Gastrocnemius medialis (tissue), 4 donors: Measurements from ENCODE around the gene LCLAT1. TPM values are rescaled to one million over a fixed set of nuclear protein-coding genes. Genes with fewer than 3 reads are reported as not detected.
A peak's percentile ranks its signal among the peaks of the same experiment; 100 is the strongest.
"Not testable (repeated sequence)": the region's sequence is repeated elsewhere in the genome, so short reads cannot be mapped to it uniquely, and the experiment has no call there.

Experiments
- ATAC-seq, 2 donors: fragments of 150-250 bp; one replicate each; pipeline ENCODE4 v1.9.1; 2016
- DNase-seq, 2 donors: peaks; one replicate each; pipeline ENCODE4 v3.0.0-alpha.2; 2019
- H3K27ac ChIP-seq, 4 donors: fragments of 200-600 bp; sonication (generic); 1 replicate in 1 of 4; 2 replicates in 3 of 4; pipeline ENCODE4 v1.5.1; 2016 to 2018; ENCODE audit warnings: mild to moderate bottlenecking in 2 of 4, moderate library complexity in 1 of 4
- H3K27me3 ChIP-seq, 3 donors: fragments of 200-600 bp; sonication (generic) in 2 of 3; 1 replicate in 1 of 3; 2 replicates in 2 of 3; pipeline versions ENCODE4 v1.5.1 to v1.6.0; 2016 to 2019; ENCODE audit warnings: mild to moderate bottlenecking in 1 of 3, moderate library complexity in 1 of 3
- H3K36me3 ChIP-seq, 2 donors: fragments of 200-600 bp; sonication (generic) in 1 of 2; one replicate each; pipeline ENCODE4 v1.5.1; 2017 to 2018
- H3K4me1 ChIP-seq, 2 donors: fragments of 200-600 bp; sonication (generic) in 1 of 2; one replicate each; pipeline ENCODE4 v1.5.1; 2016 to 2017; ENCODE audit warnings: mild to moderate bottlenecking in 2 of 2
- H3K4me3 ChIP-seq, 4 donors: fragments of 200-600 bp; sonication (generic) in 3 of 4; 1 replicate in 1 of 4; 2 replicates in 3 of 4; pipeline ENCODE4 v1.5.1; 2016 to 2019; ENCODE audit warnings: mild to moderate bottlenecking in 2 of 4
- H3K9me3 ChIP-seq, 3 donors: fragments of 200-600 bp; sonication (generic) in 2 of 3; 1 replicate in 1 of 3; 2 replicates in 2 of 3; pipeline ENCODE4 v1.5.1; 2016 to 2019
- POLR2A ChIP-seq, 2 donors: fragments of 450-650 bp; IDR thresholded peaks; one replicate each; pipeline ENCODE4 v1.6.1; 2017; ENCODE audit warnings: antibody characterized with exemption in 2 of 2, mild to moderate bottlenecking in 2 of 2, moderate library complexity in 2 of 2
- in situ Hi-C, 4 donors: fragments of 200-750 bp; cut with MboI; loops; one replicate each; pipeline versions ENCODE4 v1.15.0 to v1.8.0; 2017; ENCODE audit warnings: low sequenced_read_pairs in 4 of 4
- intact Hi-C: fragments of 100-400 bp; cut with DNase I; formaldehyde crosslinking; loops from one replicate; pipeline ENCODE4 v1.15.1; 2023; ENCODE audit warnings: low total_unique reads
- total RNA-seq, 4 donors: library from RNA; depleted of rRNA; stranded (reverse); fragments of >200 nt; gene quantifications; one replicate each; pipeline versions ENCODE4 v1.1.0 to v1.2.3, GENCODE V29; 2016
- TF ChIP-seq, protein P1 (sequence below), 5 experiments: fragments of 450-650 bp in 3 of 5; fragments of 200-600 bp in 2 of 5; sonication (generic) in 2 of 5; IDR thresholded peaks in 4 of 5; conservative IDR thresholded peaks in 1 of 5; 1 replicate in 4 of 5; 2 replicates in 1 of 5; pipeline ENCODE4 v1.5.1; 2016 to 2019; ENCODE audit warnings: antibody characterized with exemption in 5 of 5, mild to moderate bottlenecking in 3 of 5, moderate library complexity in 3 of 5

LCLAT1 gene
- total RNA-seq, 4 donors from 2014 or later: 4.3 to 14.5 (median 11.3) TPM

DNA sequence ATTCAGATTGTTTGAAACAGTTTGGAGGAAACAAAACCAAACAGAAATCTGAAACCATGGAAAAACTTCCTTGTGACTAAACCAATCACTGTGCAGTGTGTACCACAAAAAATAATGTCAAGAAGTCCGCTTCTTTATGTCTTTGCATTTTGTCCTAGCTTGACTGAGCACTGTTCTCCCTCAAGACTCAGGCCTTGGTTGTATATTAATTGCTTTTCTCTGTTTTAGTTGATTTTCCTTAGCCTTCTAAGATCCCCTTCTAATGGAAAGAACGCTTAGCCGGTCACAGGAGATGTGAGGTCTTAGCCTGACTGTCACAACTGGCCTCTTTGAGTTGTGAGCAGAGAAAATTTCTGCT is 56.6 kb downstream of the LCLAT1 start:
- ATAC-seq (peak in 1 of 2 donors; percentile 33), DNase-seq (no peak)
- in situ Hi-C loops (no loop called here), intact Hi-C loops (no loop called here)
- Histone ChIP-seq H3K4me3 (no peak overlapping the region), H3K27me3 (no peaks in the 10 kb centered on the region), H3K36me3 (no peaks in the 10 kb centered on the region), H3K4me1 (peaks cover 6 to 16% of the 10 kb centered on the region in 2 donors), H3K27ac (no peak overlapping the region), H3K9me3 (peaks cover 0 to 6% (median 0%) of the 10 kb centered on the region in 3 donors)
- no peak for TF ChIP-seq POLR2A (IDR thresholded peaks at IDR 0.05)
- TF ChIP-seq, protein P1, sequence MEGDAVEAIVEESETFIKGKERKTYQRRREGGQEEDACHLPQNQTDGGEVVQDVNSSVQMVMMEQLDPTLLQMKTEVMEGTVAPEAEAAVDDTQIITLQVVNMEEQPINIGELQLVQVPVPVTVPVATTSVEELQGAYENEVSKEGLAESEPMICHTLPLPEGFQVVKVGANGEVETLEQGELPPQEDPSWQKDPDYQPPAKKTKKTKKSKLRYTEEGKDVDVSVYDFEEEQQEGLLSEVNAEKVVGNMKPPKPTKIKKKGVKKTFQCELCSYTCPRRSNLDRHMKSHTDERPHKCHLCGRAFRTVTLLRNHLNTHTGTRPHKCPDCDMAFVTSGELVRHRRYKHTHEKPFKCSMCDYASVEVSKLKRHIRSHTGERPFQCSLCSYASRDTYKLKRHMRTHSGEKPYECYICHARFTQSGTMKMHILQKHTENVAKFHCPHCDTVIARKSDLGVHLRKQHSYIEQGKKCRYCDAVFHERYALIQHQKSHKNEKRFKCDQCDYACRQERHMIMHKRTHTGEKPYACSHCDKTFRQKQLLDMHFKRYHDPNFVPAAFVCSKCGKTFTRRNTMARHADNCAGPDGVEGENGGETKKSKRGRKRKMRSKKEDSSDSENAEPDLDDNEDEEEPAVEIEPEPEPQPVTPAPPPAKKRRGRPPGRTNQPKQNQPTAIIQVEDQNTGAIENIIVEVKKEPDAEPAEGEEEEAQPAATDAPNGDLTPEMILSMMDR (IDR thresholded peaks at IDR 0.05 in 4 of 5, conservative IDR thresholded peaks at IDR 0.05 in 1 of 5): no peak

DNA sequence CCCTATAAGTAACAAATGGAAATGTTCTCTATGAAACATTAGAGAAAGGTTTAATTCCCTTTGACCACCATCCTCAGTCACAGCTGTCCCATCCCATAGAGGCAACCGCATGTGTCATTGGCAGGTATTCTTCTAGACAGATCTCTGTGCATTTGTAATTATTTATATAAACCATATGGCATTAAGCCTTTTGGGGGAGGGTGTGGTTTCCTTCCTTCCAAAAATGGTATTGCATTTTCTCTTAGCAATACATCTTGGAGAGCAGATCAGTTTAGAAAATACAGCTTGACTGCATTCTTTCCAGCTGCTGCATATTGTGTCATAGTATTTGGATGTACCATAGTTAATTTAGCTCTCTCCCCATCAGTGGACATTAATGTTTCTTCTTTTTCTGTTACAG is 57.7 kb downstream of the LCLAT1 start:
- Histone ChIP-seq H3K4me1 (peaks cover 6 to 18% of the 10 kb centered on the region in 2 donors), H3K36me3 (no peaks in the 10 kb centered on the region), H3K4me3 (no peak overlapping the region), H3K27me3 (no peaks in the 10 kb centered on the region), H3K9me3 (peaks cover 0 to 6% (median 0%) of the 10 kb centered on the region in 3 donors), H3K27ac (no peak overlapping the region)
- ATAC-seq (no peak), DNase-seq (no peak)
- intact Hi-C loops: no loop called here
- TF ChIP-seq, protein P1 (IDR thresholded peaks at IDR 0.05 in 4 of 5, conservative IDR thresholded peaks at IDR 0.05 in 1 of 5): no peak
- no peak for TF ChIP-seq POLR2A (IDR thresholded peaks at IDR 0.05)
- in situ Hi-C loops: no loop called here

DNA sequence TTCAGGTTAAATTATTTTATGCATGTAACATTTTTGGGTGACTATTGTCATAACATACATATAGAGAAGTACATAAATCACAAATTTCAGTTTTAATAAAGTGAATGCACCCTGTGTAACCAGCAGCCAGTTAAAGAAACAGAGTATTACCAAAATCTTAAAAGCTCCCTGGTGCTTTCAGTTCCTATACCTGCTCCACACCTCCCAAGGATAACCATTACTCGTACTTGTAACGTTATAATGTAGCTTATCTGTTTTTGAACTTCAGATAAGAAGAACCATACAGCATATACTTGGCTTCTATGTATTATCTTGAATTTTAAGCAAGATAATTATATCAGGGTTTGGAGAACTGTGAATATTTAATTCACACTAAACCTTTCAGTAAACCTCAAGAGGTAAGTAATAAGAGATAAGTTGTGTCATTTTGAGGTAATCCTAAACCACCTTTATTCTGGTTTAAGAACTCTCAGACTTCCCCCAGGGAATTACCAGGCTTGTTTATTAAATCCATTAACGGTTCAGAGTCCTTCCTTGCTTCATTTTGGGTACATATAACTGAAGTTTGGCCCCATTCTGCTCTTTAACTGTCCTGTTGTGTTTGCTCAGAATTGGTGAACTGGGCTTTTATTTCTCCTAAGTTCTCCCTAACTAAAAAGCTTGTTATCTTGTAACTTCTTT is 58.6 kb downstream of the LCLAT1 start:
- no peak overlapping the region for H3K27ac ChIP-seq
- peaks cover 15 to 27% of the 10 kb centered on the region in 2 donors for H3K4me1 ChIP-seq
- TF ChIP-seq, protein P1 (IDR thresholded peaks at IDR 0.05 in 4 of 5, conservative IDR thresholded peaks at IDR 0.05 in 1 of 5): no peak
- no peak for TF ChIP-seq POLR2A (IDR thresholded peaks at IDR 0.05)
- no peaks in the 10 kb centered on the region for H3K36me3 ChIP-seq
- in situ Hi-C loops (no loop called here), intact Hi-C loops (no loop called here)
- DNase-seq: no peak
- no peak overlapping the region for H3K4me3 ChIP-seq
- no peak for ATAC-seq
- H3K9me3 ChIP-seq: peaks cover 0 to 2% (median 0%) of the 10 kb centered on the region in 3 donors
- no peaks in the 10 kb centered on the region for H3K27me3 ChIP-seq

DNA sequence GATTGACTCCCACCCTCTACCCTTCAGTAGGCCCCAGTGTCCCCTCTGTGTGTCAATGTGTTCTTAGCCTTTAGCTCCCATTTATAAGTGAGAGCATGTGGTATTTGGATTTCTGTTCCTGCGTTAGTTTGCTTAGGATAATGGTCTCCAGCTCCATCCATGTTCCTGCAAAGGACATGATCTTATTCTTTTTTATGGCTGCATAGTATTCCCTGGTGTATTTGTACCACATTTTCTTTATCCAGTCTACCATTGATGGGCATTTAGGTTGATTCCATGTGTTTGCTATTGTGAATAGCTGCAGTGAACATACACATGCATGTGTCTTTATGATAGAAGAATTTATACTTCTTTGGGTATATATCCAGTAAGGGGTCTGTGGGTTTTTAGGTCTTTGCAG is 60.4 kb downstream of the LCLAT1 start:
- H3K36me3 ChIP-seq, H3K27me3 ChIP-seq, in situ Hi-C loops, DNase-seq, H3K4me3 ChIP-seq, intact Hi-C loops, H3K9me3 ChIP-seq, ATAC-seq, H3K27ac ChIP-seq: not testable (repeated sequence)
- H3K4me1 ChIP-seq: peaks cover 32 to 46% of the 10 kb centered on the region in 2 donors

DNA sequence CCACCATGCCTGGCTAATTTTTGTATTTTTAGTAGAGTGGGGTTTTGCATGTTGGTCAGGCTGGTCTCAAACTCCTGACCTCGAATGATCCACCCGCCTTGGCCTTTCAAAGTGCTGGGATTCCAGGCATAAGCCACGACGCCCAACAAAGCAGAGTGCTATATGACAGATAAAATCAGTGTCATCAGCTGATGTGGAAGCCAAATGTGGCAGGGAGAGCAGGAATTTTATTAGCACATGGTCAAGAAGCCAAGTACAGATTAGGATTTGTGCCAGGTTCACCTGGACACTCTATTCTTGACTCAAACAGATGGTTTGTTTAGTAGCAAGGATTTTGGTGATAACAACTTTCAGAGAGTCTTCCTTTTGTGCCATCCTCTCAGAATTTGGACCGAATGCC is 62.7 kb downstream of the LCLAT1 start:
- no peak for ATAC-seq
- Histone ChIP-seq H3K4me3 (no peak overlapping the region), H3K27me3 (no peaks in the 10 kb centered on the region), H3K27ac (peak overlapping the region in 3 of 4 donors; percentile 73 to 79 (median 73)), H3K9me3 (no peaks in the 10 kb centered on the region), H3K36me3 (no peaks in the 10 kb centered on the region), H3K4me1 (peaks cover 49 to 57% of the 10 kb centered on the region in 2 donors)
- TF ChIP-seq, protein P1 (IDR thresholded peaks at IDR 0.05 in 4 of 5, conservative IDR thresholded peaks at IDR 0.05 in 1 of 5): no peak
- no peak for TF ChIP-seq POLR2A (IDR thresholded peaks at IDR 0.05)
- in situ Hi-C loops (no loop called here), intact Hi-C loops (loop anchor here (5.0 to 10.0 kb wide), 2 partner anchors 62 to 145 kb away; partner anchors contain the start of gene LCLAT1)
- no peak for DNase-seq
